BLaER1 (cell line): ENCODE results near the gene CALB2.

Experiments
- H3K27ac ChIP-seq: shearing (Covaris generic); formaldehyde crosslinking; 2 replicates; pipeline ENCODE4 v1.8.1; 2022
- H3K27me3 ChIP-seq: shearing (Covaris generic); formaldehyde crosslinking; 2 replicates; pipeline ENCODE4 v1.8.1; 2022
- H3K36me3 ChIP-seq: shearing (Covaris generic); formaldehyde crosslinking; 2 replicates; pipeline ENCODE4 v1.8.1; 2022
- H3K4me1 ChIP-seq: shearing (Covaris generic); formaldehyde crosslinking; 2 replicates; pipeline ENCODE4 v1.8.1; 2022
- H3K4me2 ChIP-seq: shearing (Covaris generic); formaldehyde crosslinking; 2 replicates; pipeline ENCODE4 v1.8.1; 2022
- H3K4me3 ChIP-seq: shearing (Covaris generic); formaldehyde crosslinking; 2 replicates; pipeline ENCODE4 v1.8.1; 2022
- H3K9ac ChIP-seq: shearing (Covaris generic); formaldehyde crosslinking; 2 replicates; pipeline ENCODE4 v1.8.1; 2022
- H3K9me3 ChIP-seq: shearing (Covaris generic); formaldehyde crosslinking; 2 replicates; pipeline ENCODE4 v1.8.1; 2022
- H4K20me1 ChIP-seq: shearing (Covaris generic); formaldehyde crosslinking; 2 replicates; pipeline ENCODE4 v1.8.1; 2022
- Cebpa-rat ChIP-seq: shearing (Covaris generic); IDR thresholded peaks from 2 replicates; pipeline ENCODE4 v1.8.1; 2022

CALB2 gene

GRCh38 chr16:71339236-71340171 is 19.0 kb upstream of the CALB2 start:
- TF ChIP-seq Cebpa-rat = no peak
- Histone ChIP-seq H3K27ac (no peak overlapping the region), H3K9me3 (no peaks in the 10 kb centered on the region), H3K4me3 (no peak overlapping the region), H3K27me3 (no peaks in the 10 kb centered on the region; the same call in 1 of the 2 replicates), H3K4me1 (no peaks in the 10 kb centered on the region), H4K20me1 (no peaks in the 10 kb centered on the region), H3K9ac (no peak overlapping the region), H3K4me2 (no peak overlapping the region), H3K36me3 (no peaks in the 10 kb centered on the region)

GRCh38 chr16:71340406-71340805 is 18.1 kb upstream of the CALB2 start:
- no peaks in the 10 kb centered on the region for H3K36me3 ChIP-seq
- no peaks in the 10 kb centered on the region for H3K9me3 ChIP-seq
- H3K9ac ChIP-seq = no peak overlapping the region

GRCh38 chr16:71341881-71342280 is 16.6 kb upstream of the CALB2 start:
- TF ChIP-seq Cebpa-rat = no peak
- H3K9me3 ChIP-seq = no peaks in the 10 kb centered on the region
- H3K9ac ChIP-seq = no peak overlapping the region
- H3K27ac ChIP-seq = no peak overlapping the region
- no peaks in the 10 kb centered on the region for H3K4me1 ChIP-seq
- H3K4me3 ChIP-seq = no peak overlapping the region
- H3K27me3 ChIP-seq = no peaks in the 10 kb centered on the region; the same call in 1 of the 2 replicates
- no peaks in the 10 kb centered on the region for H3K36me3 ChIP-seq
- no peak overlapping the region for H3K4me2 ChIP-seq
- H4K20me1 ChIP-seq = no peaks in the 10 kb centered on the region

More at GRCh38 chr16:71340406-71340805, 18.1 kb upstream of the CALB2 start:
- no peak overlapping the region for H3K27ac ChIP-seq
- no peaks in the 10 kb centered on the region; the same call in 1 of the 2 replicates for H3K27me3 ChIP-seq
- H4K20me1 ChIP-seq = no peaks in the 10 kb centered on the region
- no peaks in the 10 kb centered on the region for H3K4me1 ChIP-seq
- no peak overlapping the region for H3K4me2 ChIP-seq
- no peak overlapping the region for H3K4me3 ChIP-seq
- no peak for TF ChIP-seq Cebpa-rat

DNA sequence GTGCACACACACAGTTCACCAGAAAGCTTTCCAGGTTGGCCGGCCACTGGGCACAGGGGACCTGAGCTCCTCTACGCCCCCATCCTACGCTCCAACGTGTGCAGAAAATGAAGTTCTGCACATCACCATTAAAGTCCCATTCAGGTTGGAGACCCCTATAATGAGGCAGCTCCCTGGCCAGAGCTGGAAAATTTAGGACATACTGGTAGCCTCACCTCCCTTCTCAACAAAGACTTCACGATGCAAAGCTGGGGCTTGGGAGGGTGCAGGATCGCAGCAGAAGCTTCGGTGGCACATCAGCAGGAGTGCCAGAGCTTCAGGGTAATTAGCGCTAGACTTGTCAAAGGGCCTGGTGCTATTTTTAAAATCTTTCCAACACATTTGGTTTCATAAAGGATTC is 15.4 kb upstream of the CALB2 start:
- Histone ChIP-seq H3K27me3 (no peaks in the 10 kb centered on the region), H3K4me1 (no peaks in the 10 kb centered on the region), H3K9me3 (no peaks in the 10 kb centered on the region)

GRCh38 chr16:71344315-71344905 is 14.1 kb upstream of the CALB2 start:
- H3K4me1 ChIP-seq = no peaks in the 10 kb centered on the region
- H3K9ac ChIP-seq = no peak overlapping the region
- H3K9me3 ChIP-seq = no peaks in the 10 kb centered on the region
- H3K27ac ChIP-seq = no peak overlapping the region
- no peaks in the 10 kb centered on the region for H3K27me3 ChIP-seq
- no peaks in the 10 kb centered on the region for H3K36me3 ChIP-seq
- H3K4me3 ChIP-seq = no peak overlapping the region
- TF ChIP-seq Cebpa-rat = no peak
- H3K4me2 ChIP-seq = no peak overlapping the region
- H4K20me1 ChIP-seq = no peaks in the 10 kb centered on the region

More for the DNA sequence above, 15.4 kb upstream of the CALB2 start:
- Histone ChIP-seq H3K4me3 (no peak overlapping the region), H3K4me2 (no peak overlapping the region), H3K27ac (no peak overlapping the region), H3K36me3 (no peaks in the 10 kb centered on the region), H4K20me1 (no peaks in the 10 kb centered on the region), H3K9ac (no peak overlapping the region)
- no peak for TF ChIP-seq Cebpa-rat

DNA sequence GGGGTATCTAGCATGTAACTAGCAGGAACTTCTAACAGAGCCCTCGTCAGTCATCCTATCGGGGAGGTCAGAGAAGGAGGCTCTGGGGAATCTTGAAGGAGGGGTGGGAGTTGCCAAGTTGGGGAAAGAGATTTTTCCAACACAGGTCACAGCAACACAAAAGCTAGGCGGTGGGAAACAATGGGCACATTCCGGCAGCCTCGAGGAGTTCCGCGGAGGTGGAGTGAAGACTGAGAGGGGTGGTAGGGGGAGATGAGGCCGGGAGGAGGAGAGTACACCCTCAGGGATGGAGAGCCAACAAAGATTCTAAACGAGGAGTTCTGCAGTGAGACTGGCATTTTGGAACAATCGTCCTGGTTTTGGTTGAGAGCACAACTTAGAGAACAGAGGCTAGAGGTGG is 13.5 kb upstream of the CALB2 start:
- Histone ChIP-seq H3K9me3 (no peaks in the 10 kb centered on the region), H3K4me2 (no peak overlapping the region), H3K36me3 (no peaks in the 10 kb centered on the region), H3K4me1 (no peaks in the 10 kb centered on the region), H4K20me1 (no peaks in the 10 kb centered on the region), H3K27me3 (no peaks in the 10 kb centered on the region), H3K9ac (no peak overlapping the region), H3K27ac (no peak overlapping the region), H3K4me3 (no peak overlapping the region)
- no peak for TF ChIP-seq Cebpa-rat

DNA sequence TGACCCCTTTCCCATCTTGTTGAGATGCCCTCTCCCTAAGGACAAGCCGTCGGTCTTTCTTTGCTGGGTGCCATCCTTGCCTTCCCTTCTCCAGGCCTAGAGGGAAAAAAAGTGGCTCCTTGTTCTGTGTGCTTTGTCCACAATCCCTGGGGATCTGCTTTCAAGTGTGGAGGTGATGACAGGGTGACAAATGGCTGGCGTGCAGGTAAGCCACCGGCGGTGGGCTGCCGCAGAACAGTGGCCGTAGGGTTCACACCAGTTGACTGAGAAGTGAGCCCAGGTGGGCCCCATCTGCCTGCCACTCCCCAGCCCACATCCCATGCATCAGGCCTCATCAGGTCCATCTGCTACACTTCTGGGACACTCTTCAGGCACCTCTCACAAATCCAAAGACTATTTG is 11.4 kb upstream of the CALB2 start:
- H3K9ac ChIP-seq = no peak overlapping the region
- TF ChIP-seq Cebpa-rat = no peak
- H3K27ac ChIP-seq = no peak overlapping the region
- H3K27me3 ChIP-seq = no peaks in the 10 kb centered on the region
- no peaks in the 10 kb centered on the region for H3K4me1 ChIP-seq
- no peak overlapping the region for H3K4me2 ChIP-seq
- no peaks in the 10 kb centered on the region for H4K20me1 ChIP-seq
- no peaks in the 10 kb centered on the region for H3K9me3 ChIP-seq
- H3K4me3 ChIP-seq = no peak overlapping the region
- no peaks in the 10 kb centered on the region for H3K36me3 ChIP-seq

DNA sequence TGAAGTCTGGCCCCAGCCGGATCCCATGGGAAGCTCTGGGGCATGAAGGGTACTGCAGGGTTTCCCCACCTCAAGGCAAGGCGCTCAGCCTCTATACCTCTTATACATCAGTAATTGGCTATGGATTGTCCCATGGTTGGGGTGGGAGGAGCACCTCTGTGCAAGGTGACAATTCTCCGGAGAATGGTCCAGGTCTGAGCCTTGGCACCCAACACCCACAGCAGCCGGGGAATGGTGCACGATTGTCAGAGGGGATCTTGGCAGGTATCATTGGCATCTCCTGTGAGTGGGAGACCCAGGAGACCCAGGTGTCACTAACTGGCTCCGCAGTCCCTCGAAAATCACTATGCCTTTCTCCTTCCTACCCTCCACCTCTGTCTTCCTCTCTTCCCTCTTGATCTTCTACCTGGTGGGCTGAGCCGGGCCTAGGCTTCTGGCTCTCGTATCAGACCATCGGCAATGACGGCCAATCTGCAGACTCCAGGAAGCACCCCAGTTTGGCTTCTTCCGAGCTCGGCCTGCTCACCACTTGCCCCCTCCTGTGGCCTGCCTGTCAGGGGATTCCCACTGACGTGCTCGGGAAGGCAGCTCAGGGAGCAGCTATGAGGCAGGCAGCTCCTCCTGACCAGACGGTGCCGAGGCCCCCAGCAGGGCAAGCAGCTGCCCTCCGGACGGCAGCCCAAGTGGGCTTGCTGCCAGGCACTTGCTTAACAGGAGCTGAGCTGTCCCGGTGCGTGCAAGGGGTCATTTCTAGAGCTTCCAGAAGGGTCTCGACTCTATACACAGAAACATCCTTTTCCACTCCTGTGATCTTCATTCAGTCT is 10.0 kb upstream of the CALB2 start:
- H3K4me1 ChIP-seq = no peaks in the 10 kb centered on the region
- H4K20me1 ChIP-seq = no peaks in the 10 kb centered on the region
- no peaks in the 10 kb centered on the region for H3K36me3 ChIP-seq
- H3K4me3 ChIP-seq = no peak overlapping the region
- no peak overlapping the region for H3K9ac ChIP-seq
- no peaks in the 10 kb centered on the region for H3K27me3 ChIP-seq
- H3K9me3 ChIP-seq = no peaks in the 10 kb centered on the region
- no peak overlapping the region for H3K27ac ChIP-seq
- no peak for TF ChIP-seq Cebpa-rat
- H3K4me2 ChIP-seq = no peak overlapping the region

DNA sequence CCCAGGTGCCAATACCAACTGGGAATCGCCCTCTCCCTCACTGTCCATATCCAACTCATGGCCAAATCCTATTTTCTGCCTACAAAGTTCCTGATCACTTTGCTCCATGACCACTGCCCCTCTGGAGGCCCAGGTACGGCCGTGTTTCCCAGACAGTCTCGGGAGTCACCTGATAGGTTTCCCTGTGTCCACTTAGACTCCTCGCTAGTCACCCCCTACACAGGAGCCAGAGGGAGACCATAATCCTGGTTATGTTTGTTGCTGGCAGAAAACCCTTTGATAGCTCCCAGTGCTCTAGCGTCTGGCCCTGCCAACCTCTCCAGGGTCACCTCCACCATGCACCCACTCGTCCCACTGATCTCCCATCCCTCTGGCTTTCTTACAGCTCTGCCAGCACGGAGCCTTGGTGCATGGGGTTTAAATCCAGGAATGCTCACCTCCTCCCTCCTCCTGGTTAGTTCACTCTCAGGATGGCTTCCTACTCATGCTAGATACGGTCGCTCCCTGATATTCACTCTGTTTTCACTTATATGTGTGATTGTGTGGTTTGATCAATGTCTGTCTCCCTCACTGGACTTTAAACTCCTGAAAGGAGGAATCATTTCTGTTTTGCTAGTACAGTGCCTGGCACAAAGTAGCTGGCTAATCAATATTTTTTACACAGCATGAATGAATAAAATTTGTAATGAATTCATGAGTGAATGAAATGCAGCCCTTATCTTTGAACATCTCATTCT is 7.5 kb upstream of the CALB2 start:
- H3K4me1 ChIP-seq = no peaks in the 10 kb centered on the region
- H3K9me3 ChIP-seq = no peaks in the 10 kb centered on the region
- H4K20me1 ChIP-seq = no peaks in the 10 kb centered on the region
- no peaks in the 10 kb centered on the region for H3K27me3 ChIP-seq
- no peak for TF ChIP-seq Cebpa-rat
- H3K27ac ChIP-seq = no peak overlapping the region
- no peaks in the 10 kb centered on the region for H3K36me3 ChIP-seq
- H3K4me3 ChIP-seq = no peak overlapping the region
- H3K9ac ChIP-seq = no peak overlapping the region
- H3K4me2 ChIP-seq = no peak overlapping the region
